Fibroblast of skin of back (primary cell): ENCODE results near the gene TSPAN15.

Experiments used
- DNase-seq: peaks from one replicate; pipeline ENCODE4 v3.0.0-alpha.2; 2013

The TSPAN15 gene

DNA sequence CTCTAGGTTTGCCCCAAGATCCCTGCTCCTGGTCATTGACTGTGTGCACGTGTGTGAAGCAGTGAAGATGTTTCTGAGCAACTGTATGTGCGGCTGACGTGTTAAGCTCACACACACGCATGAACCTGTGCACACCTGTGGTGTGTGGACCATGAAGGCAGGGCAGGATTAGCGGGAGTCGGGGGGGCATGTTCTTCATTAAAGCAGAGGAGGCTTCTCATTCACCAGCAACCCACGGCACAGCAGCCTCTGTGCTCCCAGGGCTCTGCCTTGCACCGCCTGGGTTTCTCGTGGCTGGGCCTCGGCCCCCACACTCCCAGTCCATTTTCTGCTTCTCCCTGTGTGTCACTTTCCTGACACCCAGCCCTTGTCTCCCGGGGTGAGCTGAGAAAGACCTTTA is 33.7 kb upstream of the TSPAN15 start:
- DNase-seq, result no peak

DNA sequence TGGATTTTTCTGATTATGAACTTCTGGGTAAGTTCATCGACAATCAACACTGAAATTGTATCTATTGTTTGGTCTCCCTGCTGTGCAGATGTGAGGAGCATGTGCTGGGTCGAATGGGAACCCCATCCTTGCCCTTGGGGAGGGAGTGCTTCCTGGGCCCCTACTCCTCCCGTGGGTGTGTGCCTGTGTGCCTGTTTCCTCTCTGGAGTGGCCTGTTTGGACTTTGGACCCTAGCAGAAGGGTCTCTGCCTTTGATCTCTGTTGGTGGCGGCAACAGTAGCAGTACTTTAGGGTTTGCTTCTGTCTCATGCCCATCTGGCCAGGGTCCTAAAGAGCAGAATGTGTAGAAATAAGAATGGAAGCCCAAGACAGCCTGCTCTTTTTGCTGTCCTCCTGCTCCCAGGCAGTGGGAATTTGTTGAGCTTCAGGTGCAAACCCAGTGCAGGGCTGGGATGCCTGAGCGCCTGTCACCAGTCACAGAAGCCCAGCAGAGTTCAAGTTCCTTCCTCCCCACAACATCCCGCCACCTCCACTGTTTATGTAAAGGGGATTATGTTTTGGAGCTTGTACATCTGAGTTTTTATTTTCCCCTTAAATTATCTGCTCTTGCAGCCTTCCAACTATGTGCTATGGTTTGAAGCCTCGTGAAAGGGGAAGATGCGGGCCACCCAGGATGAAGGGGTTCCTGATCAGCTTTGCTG is 33.1 kb upstream of the TSPAN15 start:
- no peak for DNase-seq

DNA sequence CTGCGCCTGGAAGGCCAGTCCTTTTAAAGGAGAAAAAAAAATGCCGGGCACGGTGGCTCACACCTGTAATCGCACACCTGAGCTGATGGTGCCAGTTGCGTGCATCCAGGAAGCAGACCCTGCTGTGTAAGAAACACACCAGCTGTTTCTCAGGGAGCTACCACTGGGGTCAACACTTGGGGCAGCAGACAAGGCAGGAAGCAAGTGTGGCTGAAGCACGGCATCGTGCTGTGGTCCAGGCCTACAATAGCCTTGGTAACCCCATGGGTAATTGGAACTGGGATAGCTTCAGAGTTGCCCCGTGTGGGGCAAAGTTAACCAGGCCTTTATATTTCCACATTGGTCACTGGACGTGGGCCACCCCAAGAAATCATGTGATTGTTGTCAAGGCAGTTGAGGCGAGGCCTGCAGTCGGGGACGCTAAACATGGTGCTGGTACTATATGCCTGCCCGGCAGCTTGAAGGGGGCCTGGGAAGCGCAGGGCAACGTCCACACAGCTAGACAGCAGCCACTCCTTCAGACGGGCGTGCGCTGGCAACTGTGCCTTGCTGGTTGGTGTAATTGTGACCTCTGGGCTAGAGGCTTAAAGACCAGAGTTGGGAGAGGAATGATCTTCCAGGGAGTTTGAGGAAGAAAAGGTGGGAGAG is 32.0 kb upstream of the TSPAN15 start:
- DNase-seq, result no peak

GRCh38 chr10:69419744-69420126 is 31.5 kb upstream of the TSPAN15 start:
- no peak for DNase-seq

GRCh38 chr10:69421611-69422308 is 29.5 kb upstream of the TSPAN15 start:
- no peak for DNase-seq

DNA sequence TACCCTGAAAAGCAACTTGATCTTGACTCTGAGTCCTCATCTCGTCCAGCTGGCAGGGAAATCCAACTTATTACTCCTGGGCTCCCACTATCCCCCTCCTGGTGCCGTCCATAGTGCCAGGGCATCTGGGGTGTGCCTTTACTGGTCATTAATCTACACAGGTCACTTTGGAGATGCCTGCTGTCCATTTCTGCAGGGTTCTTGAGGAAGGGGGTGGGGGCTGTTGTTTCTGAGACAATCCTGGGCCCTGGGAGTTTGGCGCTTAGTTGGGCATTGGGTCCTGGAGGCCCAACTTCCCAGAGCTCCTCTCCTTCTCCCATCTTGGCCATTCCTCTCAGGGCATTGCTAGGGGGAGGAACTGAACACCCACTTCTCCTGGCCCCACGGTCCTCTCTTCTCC is 28.6 kb upstream of the TSPAN15 start:
- no peak for DNase-seq

GRCh38 chr10:69425041-69425440 is 26.2 kb upstream of the TSPAN15 start:
- peak; percentile 43 for DNase-seq

DNA sequence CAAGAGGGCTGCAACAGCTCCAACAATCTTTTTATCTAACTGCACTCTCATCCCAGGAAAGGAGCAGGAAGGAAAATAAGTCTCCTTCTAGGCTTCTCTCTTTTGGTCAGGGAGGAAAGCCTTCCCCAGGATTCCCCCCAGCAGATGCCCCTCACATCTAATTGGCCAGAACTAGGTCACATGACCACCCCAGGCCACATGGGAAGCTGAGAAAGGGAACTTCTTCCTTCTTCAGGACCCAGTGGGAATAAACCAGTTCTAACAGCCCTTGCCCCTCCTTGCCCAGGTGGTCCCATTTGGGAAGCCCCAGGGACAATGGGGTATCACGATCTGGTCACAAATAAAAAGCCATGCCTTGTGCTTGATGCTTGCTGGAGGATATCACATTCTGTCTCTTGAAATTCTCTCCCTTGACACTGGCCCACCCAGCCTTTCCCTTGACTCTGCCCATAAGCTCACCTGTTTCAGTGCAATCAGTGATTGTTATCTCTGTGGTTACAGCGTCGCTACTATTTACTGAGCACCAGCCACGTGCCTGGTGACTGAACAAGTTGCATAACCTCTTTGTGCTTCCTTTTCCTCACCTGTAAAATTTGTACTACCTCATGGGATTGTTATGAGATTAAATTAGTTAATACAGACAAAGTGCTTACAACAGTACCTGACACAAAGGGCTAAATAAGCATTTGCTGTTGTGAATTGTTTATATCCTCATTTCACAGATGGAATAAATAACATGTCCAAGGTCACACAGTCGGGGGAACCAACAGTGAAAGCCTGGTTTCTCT is 25.6 kb upstream of the TSPAN15 start:
- no peak for DNase-seq

DNA sequence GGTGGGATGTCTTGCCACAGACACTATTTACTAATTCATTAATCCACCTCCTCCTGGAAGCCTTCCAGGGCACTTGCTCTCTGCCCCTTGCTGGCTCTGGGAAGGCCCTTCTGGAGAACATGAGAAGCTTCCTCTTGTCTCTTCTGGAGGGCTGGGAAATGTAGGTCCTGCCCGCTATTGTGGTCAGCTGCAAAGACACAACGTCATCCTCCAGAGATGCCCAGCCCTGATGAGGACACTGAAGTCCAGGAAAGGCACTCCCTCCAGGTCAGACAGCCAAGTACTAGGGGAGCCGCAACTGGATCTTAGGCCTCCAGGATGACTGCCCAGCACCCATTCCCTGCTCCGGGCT is 24.9 kb upstream of the TSPAN15 start:
- no peak for DNase-seq

- no peak for DNase-seq
These were observed 23.1 kb upstream of the TSPAN15 start for GRCh38 chr10:69428165-69428564.

DNA sequence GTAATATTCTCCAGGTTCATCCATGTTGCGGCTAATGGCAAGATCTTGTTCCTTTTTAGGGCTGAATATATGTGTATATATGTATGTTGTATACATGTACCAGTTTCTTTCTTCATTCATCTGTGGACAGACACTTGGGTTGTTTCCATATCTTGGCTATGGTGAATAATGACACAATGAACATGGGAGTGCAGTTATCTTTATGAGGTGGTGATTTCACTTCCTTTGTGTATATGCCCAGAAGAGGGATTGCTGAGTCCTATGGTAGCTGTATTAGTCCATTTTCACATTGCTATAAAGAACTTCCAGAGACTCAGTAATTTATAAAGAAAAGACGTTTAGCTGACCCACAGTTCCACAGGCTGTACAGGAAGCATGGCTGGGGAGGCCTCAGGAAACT is 17.1 kb upstream of the TSPAN15 start:
- no peak for DNase-seq

DNA sequence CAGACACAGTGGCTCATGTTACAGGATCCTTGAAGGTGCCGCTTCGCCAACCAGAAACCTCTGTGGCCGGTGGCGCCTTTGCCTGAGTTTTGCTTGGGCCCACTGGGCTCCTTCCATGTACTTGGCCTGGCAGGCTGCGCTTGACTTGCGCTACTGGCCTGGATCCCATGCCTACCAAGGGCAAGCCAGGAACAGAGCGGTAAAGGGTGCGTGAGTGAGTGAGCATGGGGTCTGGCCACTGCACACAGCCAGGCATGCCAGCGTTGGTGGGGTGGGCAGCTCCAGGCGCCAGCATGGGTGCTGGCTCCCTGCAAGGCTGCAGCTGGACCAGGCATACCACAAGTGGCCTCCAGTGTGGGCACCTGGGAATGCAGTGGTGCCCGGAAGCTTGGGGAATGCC is 16.3 kb upstream of the TSPAN15 start:
- DNase-seq, result no peak

DNA sequence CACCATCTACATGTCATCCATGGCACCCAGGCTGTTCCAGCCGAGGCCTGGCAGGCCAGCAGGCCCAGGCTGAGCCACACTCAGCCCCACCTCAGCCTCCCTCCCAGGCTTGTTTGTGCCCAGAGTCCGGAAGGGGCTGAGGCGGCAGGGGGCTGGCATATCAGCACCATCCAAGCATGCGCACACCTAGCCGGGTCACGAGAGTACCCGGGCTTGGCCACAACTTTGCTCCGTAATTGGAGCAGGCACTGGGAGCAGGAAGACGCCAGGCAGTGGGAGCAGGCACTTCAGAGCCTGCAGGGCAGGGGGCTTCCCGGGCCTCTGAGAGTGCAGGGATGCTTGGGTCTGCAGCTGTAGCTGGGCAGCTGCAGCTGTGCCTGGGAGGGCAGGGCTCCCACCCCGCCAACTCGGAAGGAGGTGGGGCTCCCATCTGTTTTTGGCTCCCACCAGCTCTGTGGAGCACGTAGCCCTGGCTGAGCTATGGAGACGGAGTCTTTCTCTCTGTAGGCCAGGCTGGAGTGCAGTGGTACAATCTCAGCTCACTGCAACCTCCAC is 15.2 kb upstream of the TSPAN15 start:
- no peak for DNase-seq

DNA sequence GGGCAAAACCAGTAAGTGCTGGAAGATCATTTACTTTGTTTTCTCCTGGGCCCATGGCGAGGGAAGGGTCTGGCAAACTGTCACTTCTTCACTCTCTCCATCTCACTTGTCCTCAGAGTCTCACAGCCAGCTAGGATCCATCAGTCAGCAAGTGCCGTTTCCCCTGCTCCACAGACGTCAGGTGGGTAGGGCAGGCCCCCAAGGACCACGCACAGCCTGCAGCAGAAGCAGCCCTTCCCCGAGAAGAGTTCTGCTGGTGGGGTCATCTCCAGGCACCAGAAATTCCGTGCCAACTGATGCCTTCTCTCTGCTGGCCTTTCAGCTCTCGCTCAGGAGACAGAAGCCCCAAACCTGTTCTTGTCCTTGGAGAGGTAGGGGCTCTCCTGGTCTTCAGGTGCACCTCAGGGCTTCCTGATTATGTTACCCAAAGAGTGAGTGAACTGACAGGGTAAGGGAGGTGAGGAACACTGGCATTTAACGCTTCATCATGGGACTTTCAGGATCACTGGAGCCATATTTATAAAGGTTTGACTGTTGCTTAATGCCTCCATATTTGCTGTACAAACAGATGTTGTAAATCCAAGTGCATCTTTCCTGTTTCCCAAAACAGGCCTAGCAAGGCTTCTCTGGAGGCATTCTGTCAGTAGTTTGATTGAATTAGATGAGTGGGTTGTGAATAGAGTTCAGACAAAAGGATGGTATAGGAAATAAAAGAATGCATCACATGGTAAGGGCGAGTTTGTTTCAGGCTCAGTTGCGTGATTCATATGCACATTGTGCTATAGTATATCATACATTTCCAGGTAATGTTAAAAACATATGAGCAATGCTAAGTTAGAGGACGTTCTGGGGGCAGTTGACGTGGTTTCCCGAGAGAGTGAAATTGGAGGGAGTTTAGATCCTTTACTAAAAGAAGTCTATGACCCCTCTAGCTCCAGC is 13.7 kb upstream of the TSPAN15 start:
- no peak for DNase-seq

DNA sequence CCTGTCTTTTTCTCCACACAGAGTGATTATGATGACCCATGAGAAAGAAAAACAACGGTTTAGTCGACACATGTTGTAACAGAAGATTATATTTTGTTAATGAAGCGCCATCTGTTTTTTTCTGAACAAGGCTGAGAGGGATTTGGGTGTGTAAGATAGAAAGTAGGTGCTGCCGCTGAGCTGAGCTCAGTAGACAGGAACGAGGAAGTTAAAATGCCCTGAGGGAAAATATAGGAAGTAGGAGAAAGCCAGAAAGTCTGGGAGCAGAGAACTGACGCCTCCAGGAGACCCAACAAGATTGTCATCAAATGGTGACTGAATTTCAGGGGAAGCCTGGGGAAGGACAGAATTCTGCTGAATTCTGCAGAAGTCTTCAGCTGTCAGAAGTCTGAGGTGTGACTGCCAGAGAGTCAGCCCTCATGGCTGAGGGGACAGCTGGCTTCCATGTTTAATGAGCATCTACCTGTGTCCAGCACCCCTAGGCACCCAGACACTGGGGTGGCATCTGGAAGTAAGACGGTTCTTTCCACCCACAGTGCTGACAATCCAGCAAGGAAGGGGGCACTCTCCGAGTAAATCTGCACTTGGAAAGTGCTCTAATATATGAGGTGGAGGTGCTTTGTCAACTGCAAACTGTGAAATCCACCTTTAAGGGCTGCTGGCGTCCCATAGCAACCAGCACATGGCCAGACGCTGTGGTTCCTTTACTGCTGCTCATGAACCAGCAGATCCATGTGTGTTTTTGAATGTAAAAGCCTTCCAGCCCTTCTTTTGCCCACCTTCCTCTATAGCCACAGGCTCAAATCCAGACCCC is 12.5 kb upstream of the TSPAN15 start:
- DNase-seq, result peak; percentile 54

DNA sequence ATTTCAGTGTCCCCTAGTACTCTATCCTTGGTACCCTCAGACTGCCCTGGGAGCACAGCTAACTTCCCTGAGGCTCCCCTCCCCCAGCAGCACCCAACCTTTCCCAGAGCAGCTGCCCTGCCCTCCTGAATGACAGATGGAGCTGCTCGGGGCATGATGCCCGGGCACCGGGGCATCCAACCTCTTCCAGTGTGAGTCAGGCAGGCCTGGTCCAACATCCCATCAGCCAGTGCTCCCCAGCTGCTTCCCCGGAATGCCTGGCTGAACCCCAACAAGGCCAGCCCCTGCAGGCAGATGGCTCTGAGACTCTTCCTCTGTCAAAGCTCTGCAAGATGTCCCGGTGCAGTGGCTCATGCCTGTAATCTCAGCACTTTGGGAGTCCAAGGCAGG is 11.9 kb upstream of the TSPAN15 start:
- DNase-seq, result no peak

- no peak for DNase-seq
These were observed 11.3 kb upstream of the TSPAN15 start for GRCh38 chr10:69439813-69440506.

- DNase-seq, result no peak
These were observed 7.9 kb upstream of the TSPAN15 start for GRCh38 chr10:69443354-69443753.

- no peak for DNase-seq
These were observed 6.2 kb upstream of the TSPAN15 start for GRCh38 chr10:69445041-69445440.

DNA sequence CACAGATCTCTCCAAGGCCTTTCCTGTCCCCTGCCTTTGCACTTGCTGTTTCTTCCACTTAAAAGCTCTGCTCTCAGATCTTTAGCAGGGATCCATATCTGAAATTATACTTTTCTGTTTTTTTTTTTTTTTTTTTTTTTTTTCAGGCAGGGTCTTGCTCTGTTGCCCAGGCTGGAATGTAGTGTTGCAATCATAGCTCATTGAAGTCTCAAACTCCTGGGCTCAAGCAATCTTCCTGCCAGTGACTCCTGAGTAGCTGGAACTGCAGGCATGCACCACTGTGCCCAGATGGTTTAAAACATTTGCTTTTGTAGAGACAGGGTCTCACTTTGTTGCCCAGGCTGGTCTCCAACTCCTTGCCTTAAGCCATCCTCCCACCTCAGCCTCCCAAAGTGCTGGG is 5.0 kb upstream of the TSPAN15 start:
- DNase-seq, result no peak
